ENCODE data around the gene LNX1. TPM values are rescaled to one million over a fixed set of nuclear protein-coding genes. Genes with fewer than 3 reads are reported as not detected.

LNX1 gene
- total RNA-seq, 1 donor from 2014 or later = 11.8 TPM

DNA sequence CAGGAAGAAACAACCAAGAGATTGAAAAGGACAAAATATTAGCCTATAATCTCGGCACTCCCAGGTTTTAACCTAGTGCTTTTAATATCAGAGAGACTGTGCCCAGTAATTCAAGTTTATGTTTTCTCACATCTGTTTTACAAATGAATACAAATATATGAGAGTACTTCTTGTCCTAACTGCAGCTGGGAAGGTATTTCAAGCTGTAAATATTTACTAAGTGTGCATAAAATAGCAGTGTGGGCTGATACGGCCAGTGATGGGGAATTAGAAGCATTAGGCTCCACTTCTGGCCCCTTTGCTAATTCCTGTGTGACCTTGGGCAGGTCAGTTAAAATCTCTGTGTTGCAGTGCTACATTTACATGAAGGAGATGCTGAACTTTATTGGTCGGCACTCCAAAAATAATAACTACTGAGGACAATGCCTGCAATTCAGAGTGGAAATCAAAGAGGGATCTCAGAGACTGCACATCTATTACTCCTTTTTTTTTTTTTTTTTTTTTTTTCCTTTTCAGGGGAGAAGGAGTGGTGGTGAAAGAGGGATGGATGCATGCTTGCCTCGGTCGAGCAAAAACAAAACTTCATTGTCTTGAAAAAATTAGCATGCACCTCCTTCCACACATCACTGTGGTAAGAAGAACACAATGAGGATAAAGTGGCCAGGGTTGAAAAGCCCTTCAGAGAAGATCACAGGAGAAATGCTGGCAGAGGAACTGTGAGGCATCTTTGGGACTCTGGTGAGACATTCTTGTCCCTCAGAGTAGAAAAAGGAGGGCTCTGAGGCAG, 44.6 kb upstream of the LNX1 start:
- H3K27ac ChIP-seq = peak overlapping the region; percentile 37
- intact Hi-C loops (cut with DNase I) = no loop called here
- DNase-seq (ENCODE audit: extremely low spot score in 2 of 2) = no peak

DNA sequence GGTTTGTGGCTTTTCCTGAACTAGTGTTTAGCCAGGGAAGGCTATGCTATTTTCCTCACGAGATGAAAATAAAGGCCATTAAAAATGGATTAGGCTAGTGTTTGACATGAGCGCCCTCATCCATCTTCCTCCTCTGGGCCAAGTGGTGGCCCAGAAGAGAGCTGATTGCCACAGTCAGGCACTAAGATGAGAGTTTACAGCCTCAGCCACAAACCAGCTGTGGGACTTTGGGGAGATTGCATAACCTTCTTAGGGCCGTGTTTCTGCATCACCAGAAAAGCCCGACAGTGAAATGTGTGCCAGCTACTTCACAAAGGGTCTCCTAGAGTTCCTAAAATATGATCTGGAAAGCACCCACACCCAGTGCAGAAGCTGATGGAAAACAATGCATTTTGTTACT, 42.3 kb upstream of the LNX1 start:
- Histone ChIP-seq H3K4me1 (no peaks in the 10 kb centered on the region), H3K9me3 (no peaks in the 10 kb centered on the region), H3K4me3 (no peak overlapping the region), H3K36me3 (no peaks in the 10 kb centered on the region), H3K27ac (peak overlapping the region; percentile 49), H3K27me3 (no peaks in the 10 kb centered on the region)
- intact Hi-C loops (cut with DNase I) = no loop called here
- TF ChIP-seq POLR2AphosphoS5 (IDR thresholded peaks at IDR 0.05; ENCODE audit: insufficient read depth in 1 of 2, low read depth in 1 of 2) (no peak), POLR2A (IDR thresholded peaks at IDR 0.05) (no peak)
- TF ChIP-seq, protein P1, sequence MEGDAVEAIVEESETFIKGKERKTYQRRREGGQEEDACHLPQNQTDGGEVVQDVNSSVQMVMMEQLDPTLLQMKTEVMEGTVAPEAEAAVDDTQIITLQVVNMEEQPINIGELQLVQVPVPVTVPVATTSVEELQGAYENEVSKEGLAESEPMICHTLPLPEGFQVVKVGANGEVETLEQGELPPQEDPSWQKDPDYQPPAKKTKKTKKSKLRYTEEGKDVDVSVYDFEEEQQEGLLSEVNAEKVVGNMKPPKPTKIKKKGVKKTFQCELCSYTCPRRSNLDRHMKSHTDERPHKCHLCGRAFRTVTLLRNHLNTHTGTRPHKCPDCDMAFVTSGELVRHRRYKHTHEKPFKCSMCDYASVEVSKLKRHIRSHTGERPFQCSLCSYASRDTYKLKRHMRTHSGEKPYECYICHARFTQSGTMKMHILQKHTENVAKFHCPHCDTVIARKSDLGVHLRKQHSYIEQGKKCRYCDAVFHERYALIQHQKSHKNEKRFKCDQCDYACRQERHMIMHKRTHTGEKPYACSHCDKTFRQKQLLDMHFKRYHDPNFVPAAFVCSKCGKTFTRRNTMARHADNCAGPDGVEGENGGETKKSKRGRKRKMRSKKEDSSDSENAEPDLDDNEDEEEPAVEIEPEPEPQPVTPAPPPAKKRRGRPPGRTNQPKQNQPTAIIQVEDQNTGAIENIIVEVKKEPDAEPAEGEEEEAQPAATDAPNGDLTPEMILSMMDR (IDR thresholded peaks at IDR 0.05) = no peak
- no peak for DNase-seq (ENCODE audit: extremely low spot score in 2 of 2)

More for the DNA sequence above, 44.6 kb upstream of the LNX1 start:
- H3K4me1 ChIP-seq = no peaks in the 10 kb centered on the region
- H3K27me3 ChIP-seq = no peaks in the 10 kb centered on the region
- TF ChIP-seq POLR2A (IDR thresholded peaks at IDR 0.05) (no peak), POLR2AphosphoS5 (IDR thresholded peaks at IDR 0.05; ENCODE audit: insufficient read depth in 1 of 2, low read depth in 1 of 2) (no peak)
- TF ChIP-seq, protein P1 (IDR thresholded peaks at IDR 0.05) = no peak
- no peak overlapping the region for H3K4me3 ChIP-seq
- no peaks in the 10 kb centered on the region for H3K9me3 ChIP-seq
- no peaks in the 10 kb centered on the region for H3K36me3 ChIP-seq

DNA sequence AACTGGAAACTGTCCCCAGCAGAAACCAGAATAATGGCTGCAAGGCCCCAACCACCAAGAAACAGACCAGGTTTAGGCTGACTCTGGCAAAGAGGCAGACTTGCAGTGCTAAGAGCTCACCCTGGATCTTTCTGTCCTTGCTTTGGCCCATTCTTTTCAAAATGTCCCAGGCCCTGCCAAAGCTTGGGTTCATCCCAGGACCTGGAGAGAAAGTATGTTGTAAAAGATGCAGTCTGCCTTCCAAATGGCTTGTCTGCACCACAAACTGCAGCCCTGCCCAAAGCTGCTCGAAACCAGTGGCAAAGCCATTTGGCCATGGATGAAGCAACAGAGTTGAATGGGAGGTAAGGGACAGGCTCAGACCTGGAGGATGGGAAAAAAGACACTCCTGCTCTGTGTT, 38.0 kb upstream of the LNX1 start:
- Histone ChIP-seq H3K9me3 (no peaks in the 10 kb centered on the region), H3K4me1 (no peaks in the 10 kb centered on the region), H3K4me3 (no peak overlapping the region), H3K27me3 (no peaks in the 10 kb centered on the region), H3K36me3 (no peaks in the 10 kb centered on the region), H3K27ac (no peak overlapping the region)
- TF ChIP-seq POLR2AphosphoS5 (IDR thresholded peaks at IDR 0.05; ENCODE audit: insufficient read depth in 1 of 2, low read depth in 1 of 2) (no peak), POLR2A (IDR thresholded peaks at IDR 0.05) (no peak)
- TF ChIP-seq, protein P1 (IDR thresholded peaks at IDR 0.05) = no peak
- intact Hi-C loops (cut with DNase I) = no loop called here
- DNase-seq (ENCODE audit: extremely low spot score in 2 of 2) = no peak

DNA sequence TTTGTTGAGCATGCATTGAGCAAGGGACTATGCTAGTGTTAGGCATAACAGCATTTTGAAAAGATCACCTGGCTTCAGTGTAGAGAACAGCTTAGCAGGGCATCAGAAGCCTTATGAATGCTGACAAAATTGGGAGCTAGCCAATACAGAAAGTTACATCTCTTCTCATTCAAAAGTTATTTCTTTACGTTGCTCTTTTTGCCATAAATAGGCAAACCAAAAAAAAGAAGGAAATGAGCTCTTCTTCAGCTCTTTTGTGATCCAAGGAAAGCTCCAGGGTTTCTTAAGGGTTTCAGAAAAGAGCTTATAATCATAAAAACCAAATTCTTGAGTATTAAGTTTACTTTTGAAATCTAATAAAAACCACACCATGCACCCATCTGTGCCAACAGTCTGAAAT, 35.2 kb upstream of the LNX1 start:
- TF ChIP-seq POLR2A (IDR thresholded peaks at IDR 0.05) (no peak), POLR2AphosphoS5 (IDR thresholded peaks at IDR 0.05; ENCODE audit: insufficient read depth in 1 of 2, low read depth in 1 of 2) (no peak)
- TF ChIP-seq, protein P1 (IDR thresholded peaks at IDR 0.05) = no peak
- Histone ChIP-seq H3K27me3 (no peaks in the 10 kb centered on the region), H3K27ac (no peak overlapping the region), H3K4me1 (peaks cover 4% of the 10 kb centered on the region), H3K36me3 (no peaks in the 10 kb centered on the region), H3K4me3 (no peak overlapping the region), H3K9me3 (no peaks in the 10 kb centered on the region)
- no peak for DNase-seq (ENCODE audit: extremely low spot score in 2 of 2)
- intact Hi-C loops (cut with DNase I) = no loop called here

DNA sequence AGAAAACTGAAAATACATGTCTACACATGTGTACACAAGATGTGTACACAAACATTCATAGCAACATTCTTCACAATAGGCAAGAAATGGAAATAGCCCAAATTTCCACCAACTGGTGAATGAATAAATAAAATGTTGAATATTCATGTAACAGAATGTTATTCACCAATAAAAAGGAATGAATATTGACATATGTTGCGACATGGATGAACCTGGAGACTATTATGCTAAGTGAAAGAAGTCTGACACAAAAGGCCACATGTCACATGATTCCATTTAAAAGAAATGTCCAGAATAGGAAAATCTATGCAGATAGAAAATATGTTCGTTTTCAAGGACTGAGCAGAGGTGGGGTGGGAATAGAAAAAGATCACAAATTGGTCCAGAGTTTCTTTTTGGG, 34.6 kb upstream of the LNX1 start:
- Histone ChIP-seq H3K4me3 (no peak overlapping the region), H3K9me3 (no peaks in the 10 kb centered on the region), H3K27ac (no peak overlapping the region), H3K27me3 (no peaks in the 10 kb centered on the region), H3K36me3 (no peaks in the 10 kb centered on the region), H3K4me1 (peaks cover 4% of the 10 kb centered on the region)
- TF ChIP-seq POLR2A (IDR thresholded peaks at IDR 0.05) (no peak), POLR2AphosphoS5 (IDR thresholded peaks at IDR 0.05; ENCODE audit: insufficient read depth in 1 of 2, low read depth in 1 of 2) (no peak)
- TF ChIP-seq, protein P1 (IDR thresholded peaks at IDR 0.05) = no peak
- DNase-seq (ENCODE audit: extremely low spot score in 2 of 2) = no peak
- intact Hi-C loops (cut with DNase I) = no loop called here

All from vagina (tissue), 2 donors.